NK-92 treated with Interleukin-12 subunit alpha and Interleukin-12 subunit beta, amount 100 ng/mL, for 24 hours (cell line): ENCODE data around the gene ZNF423.

ENCODE experiments used
- DNase-seq: peaks from one replicate; lab custom pipeline; 2025; lab: John Stamatoyannopoulos, UW

The ZNF423 gene

GRCh38 chr16:49600536-49600935 lies 255.4 kb downstream of the ZNF423 start:
- DNase-seq, result no peak

GRCh38 chr16:49599704-49600103 lies 256.2 kb downstream of the ZNF423 start:
- DNase-seq, result no peak

DNA sequence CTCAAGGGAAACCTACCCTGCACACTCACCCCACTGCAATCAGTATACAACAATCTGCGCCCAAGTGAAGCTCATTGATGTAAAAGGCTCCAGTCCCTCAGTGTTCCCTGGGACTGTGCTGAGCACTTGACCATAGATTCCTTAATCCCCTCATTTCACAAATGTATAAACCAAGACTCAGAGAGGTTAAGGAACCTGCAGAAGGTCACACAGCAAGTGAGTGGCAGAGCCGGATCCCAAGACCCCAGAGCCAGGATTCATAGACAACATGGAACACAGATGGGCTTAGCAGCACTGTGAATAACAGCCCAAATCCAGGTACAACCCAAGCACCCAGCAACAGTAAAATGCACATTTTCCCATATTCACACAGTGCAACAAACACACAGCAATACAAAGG lies 256.6 kb downstream of the ZNF423 start:
- no peak for DNase-seq

DNA sequence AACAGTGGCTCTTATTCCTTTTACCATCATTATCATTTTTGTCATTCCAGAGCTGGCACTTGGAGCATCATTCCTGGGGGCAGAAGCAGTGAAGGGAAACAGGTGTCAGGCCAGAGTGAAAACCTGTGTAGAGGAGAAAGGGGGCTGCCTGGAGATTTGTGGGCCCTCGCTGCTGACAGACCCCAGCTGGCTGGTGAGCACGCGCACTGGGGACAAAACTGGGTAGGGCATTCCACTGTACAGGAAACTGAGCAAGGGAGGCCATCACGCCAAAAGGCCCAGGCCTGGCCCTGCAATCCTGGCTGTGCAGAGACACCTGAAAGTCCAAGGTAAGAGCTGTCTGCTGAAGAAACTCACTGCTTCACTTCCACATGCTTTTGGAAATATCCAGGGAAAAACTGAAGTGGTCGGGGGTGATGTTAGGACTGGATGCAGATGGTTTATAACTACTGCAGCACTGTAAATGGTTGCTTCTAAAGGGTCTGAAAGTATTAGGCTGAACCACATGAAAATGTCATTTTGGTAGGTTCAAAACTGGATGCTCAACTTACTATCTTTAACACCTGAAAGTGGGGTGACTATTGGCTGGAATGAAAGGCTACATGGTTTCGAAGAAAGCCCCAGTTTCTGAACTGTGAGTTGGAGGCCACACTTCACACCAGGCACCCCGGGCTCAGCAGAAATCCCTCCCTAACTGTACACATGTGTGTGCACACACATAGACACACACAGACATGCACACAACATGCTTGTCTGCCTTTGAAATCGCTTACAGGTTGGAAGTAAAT lies 257.3 kb downstream of the ZNF423 start:
- DNase-seq, result no peak

- DNase-seq, result no peak
These were observed 258.1 kb downstream of the ZNF423 start for GRCh38 chr16:49597796-49598195.

DNA sequence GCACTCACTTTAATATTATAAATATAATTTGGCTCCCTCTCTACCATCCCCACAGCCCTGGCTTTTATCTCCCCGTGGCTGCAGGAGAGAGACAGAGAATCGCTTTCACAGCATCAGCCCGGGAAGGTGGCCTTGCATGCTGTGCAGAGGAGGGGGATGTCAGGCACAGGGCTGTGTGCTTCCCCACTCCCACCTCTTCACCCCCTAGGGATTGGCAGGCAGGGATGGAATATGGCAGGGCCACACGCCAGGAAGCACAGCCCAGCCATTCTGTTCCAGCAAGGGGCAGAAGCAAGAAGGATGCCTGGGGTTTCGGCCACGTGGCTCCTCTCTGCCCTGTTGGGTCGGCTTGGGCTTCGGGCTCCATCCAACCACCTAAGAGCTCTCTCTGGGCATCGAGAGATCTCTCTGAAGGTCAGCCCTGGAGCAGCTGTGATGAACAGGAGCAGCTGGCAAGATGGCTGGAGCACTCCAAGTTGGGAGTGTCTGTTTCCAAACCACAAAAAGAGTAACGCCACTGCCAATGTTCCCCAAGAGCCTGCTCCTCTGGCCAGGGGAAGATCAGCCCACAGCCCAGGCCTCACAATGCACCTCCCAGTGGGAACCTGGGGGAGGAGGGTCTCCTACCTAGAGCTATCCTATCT lies 259.1 kb downstream of the ZNF423 start:
- DNase-seq, result no peak

GRCh38 chr16:49596068-49596467 lies 259.8 kb downstream of the ZNF423 start:
- no peak for DNase-seq

GRCh38 chr16:49594685-49595498 lies 261.0 kb downstream of the ZNF423 start:
- no peak for DNase-seq

GRCh38 chr16:49594153-49594552 lies 261.8 kb downstream of the ZNF423 start:
- DNase-seq, result no peak

DNA sequence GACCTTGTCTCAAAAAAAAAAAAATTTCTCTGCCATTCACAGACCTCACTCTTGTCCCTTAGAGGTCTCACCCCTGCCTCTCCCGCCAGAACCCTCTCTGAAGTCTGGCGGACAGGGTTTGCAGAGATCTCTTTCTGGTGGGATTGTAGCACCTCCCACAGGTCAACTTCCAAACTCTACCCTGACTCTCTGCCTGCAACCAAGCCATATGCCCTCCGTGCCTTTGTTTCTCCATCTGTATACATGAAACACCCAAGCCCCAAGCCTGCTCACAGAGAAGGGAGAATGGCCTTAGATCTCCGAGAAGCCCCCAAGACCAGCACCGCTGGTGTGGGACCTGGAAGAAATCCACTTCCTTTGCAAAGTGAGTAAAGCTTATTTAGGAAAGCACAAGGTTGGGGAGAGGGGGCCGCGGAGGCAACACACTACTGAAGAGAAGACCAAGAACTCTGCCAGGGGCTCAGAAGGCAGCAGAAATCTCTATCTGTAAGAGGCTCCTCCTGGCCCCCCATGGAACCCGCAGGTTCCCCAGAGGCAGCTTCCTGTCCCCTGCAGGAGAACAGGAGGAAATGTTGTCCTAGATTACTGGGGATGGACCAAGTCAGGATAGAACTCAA lies 262.4 kb downstream of the ZNF423 start:
- DNase-seq, result no peak

DNA sequence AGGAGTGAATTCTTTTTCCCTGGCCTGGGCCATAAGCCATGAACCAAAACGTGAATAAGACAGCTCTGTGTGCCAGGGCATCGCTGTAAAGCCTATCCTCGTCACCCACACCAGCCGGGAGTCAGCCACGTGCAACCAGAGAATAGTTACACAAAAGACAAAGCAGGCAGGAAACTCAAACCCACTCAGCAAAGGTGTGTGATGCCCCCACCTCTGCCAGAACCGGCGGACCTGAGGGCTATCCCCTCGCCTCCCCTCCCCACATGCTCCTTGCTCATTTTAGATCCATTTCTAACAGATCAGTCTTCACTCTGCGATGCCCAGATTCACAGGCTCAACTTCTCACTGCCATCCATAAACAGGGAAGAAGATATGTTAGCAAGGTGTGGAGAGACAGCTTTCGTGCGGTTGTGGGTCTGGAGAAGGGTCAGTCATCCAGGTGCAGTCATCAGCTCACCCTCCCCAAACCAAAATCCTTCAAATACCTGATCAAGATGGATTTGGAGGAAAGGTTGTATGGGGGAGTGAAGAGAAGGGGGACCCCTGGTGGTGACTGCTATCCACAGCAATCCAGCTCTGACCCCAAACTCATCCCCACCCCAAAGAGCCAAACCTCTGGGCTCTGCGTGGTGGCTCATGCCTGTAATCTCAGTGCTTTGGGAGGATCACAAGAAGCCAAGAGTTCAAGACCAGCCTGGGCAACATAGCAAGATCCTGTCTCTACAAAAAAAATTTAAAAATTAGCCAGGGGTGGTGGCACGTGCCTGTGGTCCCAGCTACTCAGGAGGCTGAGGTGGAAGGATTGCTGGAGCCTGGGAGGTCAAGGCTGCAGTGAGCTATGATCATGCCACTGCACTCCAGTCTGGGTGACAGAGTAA lies 263.1 kb downstream of the ZNF423 start:
- DNase-seq, result no peak

DNA sequence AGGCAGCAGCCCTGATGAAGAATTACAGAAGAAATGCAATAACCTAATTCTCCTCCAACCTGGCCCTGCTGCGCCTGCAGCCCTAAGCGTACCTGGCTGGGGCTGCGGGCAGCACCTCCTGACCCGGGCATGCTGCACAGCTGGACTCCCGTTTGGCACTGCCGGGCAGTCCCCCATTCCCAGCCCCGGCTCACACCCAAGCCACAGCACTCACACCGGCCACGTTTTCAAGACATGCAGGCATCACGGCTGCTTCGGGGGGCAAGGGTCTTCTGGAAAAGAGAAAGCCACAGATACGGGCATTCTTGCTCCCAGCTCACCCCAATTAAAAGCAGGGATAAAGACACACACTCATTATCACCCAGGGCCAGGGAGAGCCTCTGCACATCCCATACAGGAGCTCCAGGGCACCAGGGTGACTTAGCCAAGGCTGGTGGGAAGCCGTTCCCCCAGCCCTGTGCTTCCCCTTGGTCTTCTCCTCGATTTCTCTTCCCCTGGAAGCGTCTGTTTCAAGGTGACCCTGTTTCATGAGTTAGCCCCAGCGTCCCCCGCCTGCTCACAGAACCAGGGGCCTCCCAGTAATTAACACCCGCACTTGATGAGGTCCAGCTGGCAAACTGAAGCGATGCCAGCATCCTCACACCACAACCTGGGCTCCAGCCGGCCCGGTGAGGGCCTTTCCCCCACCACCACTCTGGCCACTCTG lies 265.6 kb downstream of the ZNF423 start:
- no peak for DNase-seq

DNA sequence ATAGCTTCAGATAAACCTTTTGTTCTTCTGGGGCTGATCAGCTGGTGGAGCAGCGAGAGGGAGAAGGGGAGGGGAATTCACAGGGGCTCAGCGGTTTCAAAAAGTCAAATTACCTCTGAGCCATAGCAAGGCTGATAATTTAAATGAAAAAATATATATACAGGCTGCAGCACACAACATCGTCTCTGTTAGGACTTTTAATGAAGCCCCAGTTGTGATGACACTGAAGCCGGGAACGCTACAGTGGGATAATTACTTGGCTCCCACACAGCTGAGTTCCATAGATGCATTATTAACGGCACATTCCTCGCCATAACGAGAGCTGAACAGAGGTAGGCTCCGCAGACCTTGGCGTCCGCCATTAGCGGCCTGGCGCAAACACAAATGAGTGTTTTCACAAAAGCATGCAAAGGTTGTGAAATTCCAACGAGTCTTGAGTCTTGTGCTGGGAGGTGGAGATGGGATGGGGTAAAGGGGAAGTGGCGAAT lies 266.3 kb downstream of the ZNF423 start:
- DNase-seq, result no peak

GRCh38 chr16:49588729-49589384 lies 267.1 kb downstream of the ZNF423 start:
- no peak for DNase-seq

- no peak for DNase-seq
These were observed 267.9 kb downstream of the ZNF423 start for GRCh38 chr16:49588026-49588425.

DNA sequence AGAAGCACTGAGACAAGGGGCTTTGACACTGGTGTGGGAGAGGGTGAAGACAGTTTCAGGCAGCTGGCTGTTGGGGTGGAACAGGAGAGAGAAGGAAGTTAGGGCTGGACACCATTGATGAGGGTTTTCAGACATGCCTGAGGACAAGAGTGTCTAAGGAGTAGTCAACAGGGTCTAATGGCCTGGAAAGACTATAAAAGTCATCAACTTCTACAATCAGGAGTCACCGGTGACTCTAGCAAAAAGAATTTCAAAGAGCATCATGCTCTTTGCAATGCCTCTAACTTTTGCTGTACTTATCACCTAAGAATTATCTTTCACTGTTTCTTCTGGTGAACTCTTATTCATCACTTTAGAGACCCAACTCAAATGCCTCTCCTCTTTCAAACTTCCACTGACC lies 268.4 kb downstream of the ZNF423 start:
- no peak for DNase-seq

DNA sequence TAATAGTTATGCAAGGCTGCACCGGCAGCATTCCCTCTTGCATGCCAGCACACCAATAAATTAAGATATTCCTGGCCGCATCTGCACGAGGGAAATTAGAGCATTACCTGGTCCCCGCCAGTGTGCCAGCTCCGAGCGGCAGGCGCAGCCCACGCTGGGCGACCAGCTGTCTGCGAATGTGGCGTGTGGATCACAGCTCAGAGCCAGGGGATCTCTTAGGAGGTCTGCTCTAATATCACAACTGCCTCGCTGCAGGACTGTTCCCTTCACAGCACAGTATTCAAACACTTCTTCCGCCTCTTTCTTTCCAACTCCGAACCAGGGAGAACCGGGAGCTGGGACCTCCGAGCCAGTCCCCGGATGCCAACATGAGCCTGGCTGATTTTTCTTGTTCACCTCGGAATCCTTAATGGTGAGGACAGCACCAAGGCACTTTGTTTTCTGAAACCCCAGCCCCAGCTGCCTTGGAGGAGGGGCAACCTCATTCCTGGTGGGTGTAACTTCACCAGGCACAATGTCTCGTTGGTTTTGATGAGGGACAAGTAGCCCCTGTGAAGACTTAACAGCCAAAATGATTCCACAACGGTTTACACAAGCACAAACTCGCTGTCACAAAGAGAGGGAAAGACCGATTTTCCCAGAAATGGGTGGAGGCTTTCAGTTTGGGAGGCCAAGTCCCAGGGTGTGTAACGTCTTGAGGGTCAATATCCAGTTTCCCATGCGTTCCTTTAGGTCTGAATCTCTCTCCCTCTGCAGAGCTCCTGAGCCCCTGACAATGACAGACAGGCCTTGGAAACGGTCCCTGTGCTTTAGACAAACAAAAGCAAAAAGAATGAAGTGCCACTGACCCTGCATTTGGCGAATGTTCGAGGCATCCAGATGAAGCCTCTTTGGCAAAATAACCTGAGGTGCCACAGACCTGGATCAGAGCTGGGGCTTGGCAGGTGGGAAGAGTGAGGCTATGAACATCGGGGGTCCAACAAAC lies 269.2 kb downstream of the ZNF423 start:
- no peak for DNase-seq

DNA sequence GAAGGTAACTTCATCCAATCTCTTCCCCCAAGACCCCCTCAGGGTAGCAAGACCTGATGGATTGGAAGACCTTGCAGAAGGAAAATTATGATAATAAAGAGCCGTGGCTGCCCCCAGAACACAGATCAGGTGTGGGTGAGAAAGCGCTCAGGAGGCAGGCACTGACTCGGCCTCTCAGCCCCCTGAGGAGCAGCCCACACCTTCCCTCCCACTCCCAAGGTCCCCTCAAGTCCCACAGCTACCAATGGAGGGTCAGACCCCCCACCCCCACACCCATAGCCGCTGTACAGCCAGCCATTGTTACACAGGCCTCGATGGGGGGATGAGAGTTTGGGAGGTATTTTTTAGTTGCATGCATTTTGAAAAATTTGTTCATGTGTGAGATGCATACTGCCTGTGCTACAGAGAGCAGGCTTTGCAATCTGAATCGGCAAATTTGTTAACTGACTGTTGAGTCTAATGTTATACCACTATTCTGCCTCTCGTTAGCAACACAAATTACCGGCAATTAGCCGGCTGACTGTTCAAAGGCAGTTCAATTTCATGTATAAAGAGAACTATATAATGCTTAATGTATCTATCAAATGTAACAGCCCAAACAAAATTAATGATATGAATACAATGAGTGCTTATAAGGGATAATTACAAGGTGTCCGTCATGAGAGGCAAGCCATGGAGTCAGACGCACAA lies 270.6 kb downstream of the ZNF423 start:
- no peak for DNase-seq
